ENCODE data around the gene CFAP46.

GRCh38 chr10:132804287-132804686 is 138.1 kb downstream of the CFAP46 start:
- TF ChIP-seq CTCF (IDR thresholded peaks at IDR 0.05), result no peak
- TF ChIP-seq POLR2A (IDR thresholded peaks at IDR 0.05), result no peak

Data from adrenal gland (tissue), 5 donors.